Left colon (tissue), 2 donors: ENCODE results near the gene PSME3IP1. TPM values are rescaled to one million over a fixed set of nuclear protein-coding genes. Genes with fewer than 3 reads are reported as not detected.
A peak's percentile ranks its signal among the peaks of the same experiment; 100 is the strongest.

Source experiments
- ATAC-seq: fragments of 200-7000 bp; cut with Tn5 transposase; one replicate; pipeline ENCODE4 v1.9.1; 2020; ENCODE audit warnings: mild to moderate bottlenecking, moderate library complexity
- DNase-seq, 2 donors: peaks; one replicate each; pipeline ENCODE4 v3.0.0-alpha.2; 2020
- intact Hi-C, 2 donors: fragments of 100-400 bp; cut with DNase I in 1 of 2; cut with micrococcal nuclease in 1 of 2; formaldehyde crosslinking; loops; one replicate each; pipeline versions ENCODE4 v1.11.2 to v1.14.0; 2022; cut with DNase I, micrococcal nuclease
- total RNA-seq, 2 donors: library from RNA; stranded (reverse); fragmentation: NEBNext Ultra II Directional; extraction: Animal tissue kit (Norgen Biotek cat#: 25700); gene quantifications; one replicate each; pipeline ENCODE4 v1.2.1, GENCODE V29; 2021
- donor health status: DM: no; HTN: no; CAD: no.
- donor health status: DM: yes; HTN: yes; CAD: no.

The PSME3IP1 gene
- total RNA-seq, 2 donors from 2014 or later, result 90.6 to 107 TPM

GRCh38 chr16:57151369-57151768 lies 34.5 kb downstream of the PSME3IP1 start:
- intact Hi-C loops, result no loop called here
- no peak for ATAC-seq
- no peak for DNase-seq

DNA sequence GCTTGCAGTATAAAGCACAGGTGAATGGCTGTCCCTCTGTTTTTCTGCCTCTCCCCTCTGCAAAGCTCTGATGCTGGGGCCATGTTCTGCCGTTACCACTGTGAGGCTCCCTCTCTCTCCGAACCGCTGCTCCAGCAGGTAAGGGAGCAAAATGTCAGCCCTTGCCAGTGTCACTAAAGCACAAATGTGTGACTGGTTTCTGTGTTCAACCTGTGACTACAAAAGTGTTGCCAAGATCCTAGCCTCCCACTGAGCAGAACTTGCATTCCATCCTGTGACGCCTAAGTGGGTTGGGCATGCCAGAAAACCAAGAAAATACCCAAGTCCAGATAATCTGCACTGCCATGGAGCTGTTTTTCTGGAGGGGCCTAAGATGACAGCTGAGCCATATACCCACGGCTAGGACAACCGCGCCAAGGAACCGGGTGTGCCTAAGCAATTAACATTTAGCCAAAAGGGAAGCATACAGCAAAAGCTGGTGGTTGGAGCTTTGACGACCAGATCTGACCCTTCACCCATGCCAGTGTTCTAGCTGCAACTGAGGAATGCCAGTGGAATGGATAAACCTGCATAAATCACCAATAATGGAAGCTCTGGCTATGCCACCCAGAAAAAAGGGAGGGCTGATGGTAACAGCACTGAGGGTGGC lies 35.0 kb downstream of the PSME3IP1 start:
- no peak for DNase-seq
- ATAC-seq, result peak; percentile 10
- intact Hi-C loops, result no loop called here

DNA sequence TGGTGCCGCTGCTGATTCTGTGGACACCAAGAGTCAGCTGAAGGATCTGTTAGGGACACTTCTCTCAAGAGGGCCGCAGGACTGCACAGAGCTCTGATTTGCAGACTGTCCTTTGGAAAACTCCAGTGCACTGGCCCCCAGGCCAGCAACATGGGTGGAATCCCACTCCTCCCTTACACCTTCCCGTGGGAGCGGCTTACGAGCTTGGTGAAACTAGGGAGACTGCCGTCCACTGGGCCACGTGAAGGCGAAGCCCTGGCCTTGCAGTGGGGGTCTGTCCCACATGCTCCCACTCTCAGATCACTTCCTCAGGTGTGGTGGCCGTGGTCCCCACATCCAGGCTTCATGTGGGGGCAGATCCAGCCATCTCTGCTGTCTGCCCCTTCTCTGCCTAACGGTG lies 36.4 kb downstream of the PSME3IP1 start:
- intact Hi-C loops, result no loop called here
- DNase-seq (no peak), ATAC-seq (no peak)

DNA sequence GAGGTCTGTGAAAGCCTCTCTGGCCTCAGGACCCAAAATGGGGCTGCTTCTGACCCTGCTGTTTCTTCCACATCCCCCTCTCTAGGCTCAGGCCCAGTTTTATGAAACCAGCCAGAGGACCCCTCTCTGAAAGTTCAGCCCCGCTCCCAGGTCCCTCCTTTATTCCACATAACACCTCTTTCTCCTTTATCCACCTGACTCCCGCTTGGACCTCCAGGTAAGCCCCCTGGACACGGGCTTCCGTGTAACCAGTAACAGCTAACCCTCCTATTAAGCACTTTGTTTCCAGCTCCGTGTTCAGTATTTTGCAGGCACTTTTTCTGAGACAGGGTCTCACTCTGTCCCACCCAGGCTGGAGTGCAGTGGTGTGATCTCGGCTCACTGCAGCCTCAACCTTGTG lies 37.4 kb downstream of the PSME3IP1 start:
- DNase-seq (no peak), ATAC-seq (no peak)
- intact Hi-C loops, result no loop called here

- intact Hi-C loops, result no loop called here
- ATAC-seq (no peak), DNase-seq (no peak)
Measured at GRCh38 chr16:57147381-57148221, 38.2 kb downstream of the PSME3IP1 start.

- ATAC-seq (peak; percentile 12), DNase-seq (no peak)
- intact Hi-C loops, result no loop called here
Measured at GRCh38 chr16:57146735-57147134, 39.1 kb downstream of the PSME3IP1 start.

GRCh38 chr16:57146040-57146647 lies 39.7 kb downstream of the PSME3IP1 start:
- no peak for DNase-seq
- no peak for ATAC-seq
- intact Hi-C loops, result no loop called here

- intact Hi-C loops, result no loop called here
- no peak for DNase-seq
- no peak for ATAC-seq
Measured at GRCh38 chr16:57145046-57146021, 40.5 kb downstream of the PSME3IP1 start.

DNA sequence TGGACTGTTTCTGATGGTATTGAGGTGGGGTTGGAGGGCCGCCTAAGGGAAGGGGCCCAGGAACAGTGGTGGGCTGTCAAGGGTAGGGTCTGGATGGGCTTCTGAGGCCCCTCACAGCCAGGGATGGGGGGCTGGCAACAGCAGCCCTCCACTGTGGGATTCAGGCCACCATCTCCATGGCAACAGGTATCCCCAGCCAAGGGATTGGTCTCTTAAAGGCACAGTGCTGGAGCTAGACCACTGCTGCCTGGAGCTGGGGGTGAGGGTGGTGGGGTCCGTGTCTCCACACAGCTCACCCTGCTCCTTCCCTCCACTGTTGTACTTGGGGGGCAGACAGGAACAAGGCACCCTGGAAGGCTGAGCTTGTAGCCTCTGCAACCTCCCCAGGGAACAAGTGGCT lies 41.8 kb downstream of the PSME3IP1 start:
- ATAC-seq (no peak), DNase-seq (no peak)
- intact Hi-C loops, result no loop called here

DNA sequence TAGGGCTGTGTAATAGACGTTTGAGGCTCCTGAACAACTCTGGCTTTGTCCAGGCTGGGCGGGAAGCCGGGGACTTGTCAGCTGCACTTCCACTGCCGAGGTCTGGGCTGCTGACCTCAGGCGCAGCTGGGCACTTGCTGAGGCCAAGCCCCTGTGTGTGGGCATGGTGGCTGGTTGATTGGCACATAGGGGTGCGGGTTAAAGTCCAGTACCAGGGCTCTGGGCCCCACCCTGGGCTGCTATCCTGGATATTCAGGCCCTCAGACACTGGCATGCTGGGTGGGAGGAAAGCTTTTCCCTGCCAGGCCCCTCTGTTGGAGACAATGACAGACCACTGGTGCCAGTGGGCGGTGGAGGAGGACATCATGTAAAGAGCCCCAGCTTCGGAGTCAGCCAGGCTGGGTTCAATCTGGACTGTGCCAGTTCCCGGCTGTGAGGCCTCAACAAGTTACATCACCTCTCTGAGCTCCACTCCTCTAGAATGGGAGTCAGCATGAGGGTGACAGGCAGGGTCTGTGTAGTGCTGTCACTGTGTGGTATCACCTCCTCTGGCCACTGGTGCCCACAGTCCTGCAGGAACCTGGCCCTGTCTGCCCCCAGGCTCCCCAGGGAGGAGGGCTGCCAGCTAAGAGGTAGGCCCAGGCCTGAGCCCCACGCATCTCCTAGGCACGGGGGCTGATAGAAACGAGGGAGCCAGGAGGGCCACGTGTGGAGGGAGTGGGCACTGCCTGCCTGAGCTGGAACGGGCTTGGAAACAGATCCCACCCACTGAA lies 42.5 kb downstream of the PSME3IP1 start:
- DNase-seq (peak in 1 of 2 donors; percentile 38), ATAC-seq (peak; percentile 58)
- intact Hi-C loops, result no loop called here

- ATAC-seq (no peak), DNase-seq (no peak)
- intact Hi-C loops, result no loop called here
Measured at GRCh38 chr16:57141822-57142631, 43.8 kb downstream of the PSME3IP1 start.

DNA sequence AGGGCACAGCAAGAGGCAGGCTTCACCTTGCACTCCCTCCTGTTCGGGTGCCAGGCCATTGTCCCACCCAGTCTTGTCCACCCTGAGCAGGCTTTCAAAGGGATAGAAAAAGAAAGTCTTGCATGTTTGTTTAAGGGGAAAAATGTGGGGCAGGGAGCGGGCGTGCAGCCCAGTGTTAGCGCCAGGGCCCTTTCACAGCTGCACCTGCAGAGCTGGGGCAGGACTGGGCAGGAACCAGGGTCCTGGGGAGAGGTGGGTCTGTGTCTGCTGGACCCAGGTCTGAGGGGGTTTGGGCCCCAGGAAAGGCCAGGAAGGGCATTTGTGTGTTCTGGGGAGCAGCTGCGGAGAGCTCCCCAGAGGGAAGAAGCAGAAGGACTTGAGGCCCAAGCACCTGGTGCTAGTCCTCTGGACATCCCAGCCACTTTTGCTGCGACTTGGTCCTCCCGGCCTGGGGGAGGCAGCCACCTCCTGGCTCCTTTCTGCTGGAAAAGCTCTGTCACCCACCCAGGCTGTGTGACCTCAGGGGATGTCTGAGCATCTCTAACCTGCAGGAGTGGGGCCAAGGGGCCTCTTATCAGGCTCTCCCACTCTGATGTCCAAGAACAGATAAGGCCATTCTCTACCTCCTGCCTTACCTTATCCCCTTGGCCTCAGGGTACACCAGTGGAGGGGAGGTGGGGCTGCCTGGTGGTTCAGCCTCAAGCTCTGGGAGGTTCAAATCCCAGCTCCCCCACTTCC lies 44.7 kb downstream of the PSME3IP1 start:
- ATAC-seq, result peak; percentile 21
- intact Hi-C loops, result no loop called here
- DNase-seq, result no peak

GRCh38 chr16:57138281-57138935 lies 47.4 kb downstream of the PSME3IP1 start:
- DNase-seq, result no peak
- intact Hi-C loops, result no loop called here
- ATAC-seq, result no peak

DNA sequence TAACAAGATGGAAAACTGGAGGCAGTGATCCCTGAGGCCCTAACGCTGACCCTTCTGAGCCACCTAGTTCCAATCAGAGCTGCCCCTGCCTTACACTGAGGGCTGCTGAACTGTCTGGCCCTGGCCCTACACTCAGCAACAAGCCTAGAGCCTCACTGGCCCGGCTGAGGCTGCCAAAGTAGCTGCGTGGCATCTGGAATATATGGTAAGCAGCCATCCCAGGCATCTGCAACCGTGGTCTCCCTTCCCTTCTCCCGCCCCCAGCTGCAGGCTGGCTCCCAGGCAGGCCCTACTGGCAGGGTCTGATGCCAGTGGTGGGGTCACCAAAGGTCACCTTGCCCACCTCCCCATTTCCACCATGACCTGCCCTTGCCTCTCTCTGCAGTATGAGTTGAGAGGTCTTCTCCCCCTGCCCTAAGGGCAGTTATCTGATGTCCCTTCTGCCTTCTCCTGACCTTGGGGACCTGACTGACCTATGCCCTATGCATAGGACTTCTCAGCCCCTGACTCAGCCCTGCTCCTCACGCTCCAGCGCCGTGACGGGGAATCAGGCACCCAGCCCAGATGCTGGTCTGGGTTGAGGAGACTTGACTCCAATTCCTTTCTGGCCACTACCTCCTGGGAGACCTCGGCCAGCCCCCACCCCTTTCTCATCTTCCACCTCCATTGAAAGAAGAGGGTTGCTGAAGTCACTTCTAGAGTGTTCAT lies 48.1 kb downstream of the PSME3IP1 start:
- ATAC-seq (no peak), DNase-seq (no peak)
- intact Hi-C loops, result no loop called here

- ATAC-seq, result no peak
- intact Hi-C loops, result no loop called here
- DNase-seq, result no peak
Measured at GRCh38 chr16:57137043-57137442, 48.8 kb downstream of the PSME3IP1 start.

DNA sequence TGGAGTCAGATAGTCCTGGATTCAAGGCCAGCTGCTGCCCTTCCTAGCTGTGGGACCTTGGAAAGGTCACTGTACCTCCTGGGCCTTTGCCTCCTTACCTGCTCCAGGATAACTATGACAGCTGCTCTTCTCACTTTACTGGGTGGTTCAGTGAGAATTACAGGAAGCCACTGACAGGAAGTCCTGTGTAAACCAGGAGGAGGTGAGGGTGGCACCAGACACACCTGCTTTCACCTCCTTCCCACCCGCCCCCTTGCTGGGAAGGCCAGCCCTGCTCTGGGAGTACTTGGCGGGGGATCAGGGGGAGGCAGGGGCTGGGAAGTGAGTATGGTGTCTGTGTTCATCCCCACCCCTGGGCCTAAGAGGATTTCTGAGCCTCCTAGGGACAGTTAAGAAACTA lies 50.9 kb downstream of the PSME3IP1 start:
- DNase-seq (peak; percentile 74 to 87), ATAC-seq (peak; percentile 72)
- intact Hi-C loops, result no loop called here
